Pons (tissue), 1 donor: ENCODE results near the gene AK8.
"Not testable (repeated sequence)": the region's sequence is repeated elsewhere in the genome, so short reads cannot be mapped to it uniquely, and the experiment has no call there.

Source experiments
- DNase-seq: peaks from one replicate; pipeline ENCODE4 v3.0.0-alpha.2; 2016; ENCODE audit warnings: low spot score

AK8 gene

GRCh38 chr9:132797861-132798659 is 80.0 kb downstream of the AK8 start:
- no peak for DNase-seq

GRCh38 chr9:132795511-132796303 is 82.4 kb downstream of the AK8 start:
- no peak for DNase-seq

GRCh38 chr9:132794730-132795380 is 83.2 kb downstream of the AK8 start:
- DNase-seq, result no peak

- no peak for DNase-seq
These were observed 84.2 kb downstream of the AK8 start for GRCh38 chr9:132793606-132794580.

- no peak for DNase-seq
These were observed 85.5 kb downstream of the AK8 start for GRCh38 chr9:132792547-132792946.

GRCh38 chr9:132791699-132792240 is 86.3 kb downstream of the AK8 start:
- DNase-seq, result no peak

GRCh38 chr9:132789719-132790118 is 88.4 kb downstream of the AK8 start:
- no peak for DNase-seq

GRCh38 chr9:132788378-132788777 is 89.7 kb downstream of the AK8 start:
- no peak for DNase-seq

DNA sequence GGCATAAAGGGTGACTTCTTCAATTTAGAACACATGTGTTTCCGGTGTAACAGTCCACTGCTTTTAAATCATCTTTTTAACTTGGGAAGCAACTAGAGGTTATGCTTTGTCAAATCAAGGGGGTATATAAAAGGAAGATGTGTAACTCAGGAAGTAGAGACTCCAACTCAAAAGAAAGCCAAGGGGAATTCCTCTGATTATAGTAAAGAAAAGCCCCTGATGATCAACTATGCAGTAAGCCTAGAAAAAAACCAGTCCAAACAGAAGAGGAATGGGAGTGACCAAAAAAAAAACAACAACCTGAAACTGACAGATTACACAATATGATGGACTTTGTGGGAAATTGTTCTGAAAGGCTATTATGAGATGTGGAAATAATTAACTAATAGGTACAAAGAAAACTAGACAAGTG is 90.3 kb downstream of the AK8 start:
- DNase-seq, result no peak

DNA sequence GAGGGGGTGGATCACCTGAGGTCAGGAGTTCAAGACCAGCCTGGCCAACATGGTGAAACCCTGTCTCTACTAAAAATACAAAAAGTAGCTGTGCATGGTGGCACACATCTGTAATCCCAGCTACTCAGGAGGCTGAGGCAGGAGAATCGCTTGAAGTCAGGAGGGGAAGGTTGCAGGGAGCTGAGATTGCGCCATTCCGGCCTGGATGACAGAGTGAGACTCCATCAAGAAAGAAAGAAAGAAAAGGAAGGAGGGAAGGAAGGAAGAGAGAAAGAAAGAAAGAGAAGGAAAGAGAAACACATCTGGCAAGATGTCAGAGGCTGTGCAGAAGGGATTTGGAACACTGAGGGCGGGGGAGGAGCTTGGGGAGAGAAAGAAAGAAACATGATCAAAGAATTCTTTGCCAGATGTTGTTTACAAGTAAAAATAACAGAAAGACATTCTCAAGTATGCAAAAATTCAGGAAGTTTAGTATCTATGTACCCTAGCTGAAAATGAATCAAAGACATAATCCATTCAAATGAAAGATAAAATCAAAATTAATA is 93.7 kb downstream of the AK8 start:
- no peak for DNase-seq

GRCh38 chr9:132783006-132783405 is 95.1 kb downstream of the AK8 start:
- DNase-seq, result no peak

DNA sequence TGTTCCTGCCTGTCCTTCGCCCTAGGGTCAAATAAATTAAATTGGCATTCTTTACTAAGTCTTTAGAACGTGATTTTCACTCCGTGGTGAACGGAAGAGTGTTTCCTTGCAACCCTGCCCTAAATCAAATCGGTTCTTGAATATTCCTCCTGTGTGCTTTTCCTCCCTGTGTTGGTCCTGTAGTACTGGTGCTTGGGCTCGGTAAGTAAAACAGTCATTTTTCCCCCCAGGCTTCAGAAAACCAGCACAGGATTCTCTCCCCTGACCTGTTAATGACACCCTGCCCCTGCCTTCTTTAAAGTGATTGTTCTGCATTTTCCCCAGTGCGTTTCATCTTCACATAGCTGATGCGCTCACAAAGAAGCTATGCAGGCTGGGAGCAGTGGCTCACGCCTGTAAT is 96.0 kb downstream of the AK8 start:
- no peak for DNase-seq

DNA sequence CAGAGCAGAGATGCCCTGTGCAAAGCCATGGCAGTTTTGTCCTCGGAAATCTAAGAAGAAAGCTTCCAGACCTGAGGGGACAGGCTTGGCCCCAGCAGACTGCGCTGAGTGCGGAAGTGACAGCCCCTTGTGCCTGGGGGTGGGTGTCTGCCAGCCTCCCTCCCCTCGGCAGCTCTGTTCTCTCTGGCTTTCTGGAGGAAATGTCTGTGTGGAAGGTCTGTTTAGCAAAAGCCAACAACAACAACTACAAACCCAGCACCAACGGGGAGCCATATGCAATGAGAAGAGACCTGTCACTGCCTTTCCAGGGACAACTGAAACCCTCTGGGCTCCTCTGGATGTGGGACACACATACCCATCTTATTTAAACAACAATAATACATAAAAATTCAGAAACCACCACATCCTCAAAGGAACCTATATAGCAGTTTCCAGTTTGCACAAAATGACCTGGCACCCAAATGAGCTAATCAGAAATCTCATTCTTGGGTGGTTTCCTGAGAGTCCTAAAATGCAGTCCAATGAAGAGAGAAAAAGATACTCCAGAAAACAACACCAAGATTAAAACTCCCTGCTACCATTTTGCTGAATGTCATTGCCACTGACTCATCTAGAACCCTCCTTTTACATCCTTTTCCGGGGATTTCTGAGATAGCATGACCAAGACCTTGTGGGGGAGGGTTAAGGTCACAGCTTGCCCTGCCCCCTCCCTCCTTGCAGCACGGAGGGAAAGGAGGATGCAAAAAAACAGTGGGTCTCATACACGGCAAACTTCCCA is 97.7 kb downstream of the AK8 start:
- DNase-seq, result no peak

- no peak for DNase-seq
These were observed 101.2 kb downstream of the AK8 start for GRCh38 chr9:132776891-132777290.

DNA sequence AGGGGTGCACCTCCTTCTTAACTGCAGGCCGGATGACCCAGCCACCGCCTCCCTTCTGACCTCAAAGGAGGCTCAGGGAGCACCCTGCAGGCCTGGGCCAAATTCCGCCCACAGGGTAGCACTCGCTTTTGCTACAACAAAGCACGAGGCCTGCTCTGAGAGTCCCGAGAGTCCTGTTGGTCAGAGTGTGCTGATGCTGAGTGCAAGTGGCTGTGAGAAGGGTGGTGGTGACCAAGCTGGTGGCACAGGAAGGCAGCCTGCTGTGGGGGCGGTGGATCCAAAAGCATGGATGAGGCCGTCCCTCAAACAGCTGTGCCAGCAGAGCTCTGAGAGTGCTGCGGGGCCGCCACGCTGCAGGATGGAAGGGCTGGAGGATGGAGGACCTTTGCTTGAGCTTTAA is 101.8 kb downstream of the AK8 start:
- no peak for DNase-seq

- DNase-seq, result no peak
These were observed 102.4 kb downstream of the AK8 start for GRCh38 chr9:132775720-132776119.

DNA sequence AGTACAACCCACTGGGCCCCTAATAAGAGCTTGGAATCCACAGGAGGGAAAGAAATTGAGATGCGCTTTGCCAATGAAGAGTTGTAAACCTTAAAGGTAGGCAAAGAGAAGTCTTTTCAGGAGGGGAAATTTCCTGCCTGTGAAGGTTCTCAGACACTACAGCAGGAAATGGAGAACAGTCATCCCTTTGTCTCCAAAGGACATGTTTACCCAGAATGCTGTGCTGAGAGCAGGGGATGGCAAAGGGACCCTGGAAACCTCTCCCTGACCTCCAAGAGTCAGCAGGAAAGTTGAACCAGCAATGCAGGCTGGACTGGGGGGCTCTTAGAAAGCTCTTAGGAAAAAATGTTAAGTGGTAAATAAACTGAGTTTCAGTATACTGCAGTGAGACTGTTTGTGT is 103.2 kb downstream of the AK8 start:
- DNase-seq, result no peak

- DNase-seq, result no peak
These were observed 104.2 kb downstream of the AK8 start for GRCh38 chr9:132773764-132774339.

DNA sequence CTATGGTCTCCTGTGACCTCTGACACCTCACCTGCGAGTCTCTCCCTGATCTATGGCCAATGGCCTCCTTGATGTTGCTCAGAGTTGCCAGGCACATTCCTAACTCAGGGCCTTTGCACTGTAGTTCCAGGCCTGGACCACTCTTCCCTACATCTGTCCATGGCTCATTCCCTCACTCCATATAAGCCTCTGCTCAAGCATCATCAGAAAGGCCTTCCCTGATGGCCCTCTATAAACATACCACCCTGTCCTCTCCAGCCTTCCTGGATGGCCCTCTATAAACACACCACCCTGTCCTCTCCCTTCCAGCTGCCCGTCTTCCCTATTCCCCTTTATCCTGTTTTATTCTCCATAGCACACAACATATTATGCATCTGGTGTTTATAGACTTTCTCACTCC is 105.0 kb downstream of the AK8 start:
- DNase-seq, result no peak

- not testable (repeated sequence) for DNase-seq
These were observed 106.3 kb downstream of the AK8 start for GRCh38 chr9:132771752-132772151.
